T-helper 1 cell treated with Interleukin-12 subunit alpha and Interleukin-12 subunit beta and Interleukin-4 antibody, amounts not matched to agents 30 μg/mL and 1 μg/mL, for 36 hours (primary cell): ENCODE results near the gene RPRD1B.

Experiments used
- H3K27ac Mint-ChIP-seq: one replicate; pipeline ENCODE4 v1.8.0; 2021; ENCODE audit warnings: mild to moderate bottlenecking, mixed read lengths
- H3K27me3 Mint-ChIP-seq: one replicate; pipeline ENCODE4 v1.8.0; 2021; ENCODE audit warnings: low read depth, mixed read lengths
- H3K36me3 Mint-ChIP-seq: one replicate; pipeline ENCODE4 v1.8.0; 2021; ENCODE audit warnings: low read depth, mixed read lengths
- H3K4me1 Mint-ChIP-seq: one replicate; pipeline ENCODE4 v1.8.0; 2021; ENCODE audit warnings: low read depth, mixed read lengths
- H3K4me3 Mint-ChIP-seq: one replicate; pipeline ENCODE4 v1.8.0; 2021; ENCODE audit warnings: mild to moderate bottlenecking, moderate library complexity, mixed read lengths
- H3K9me3 Mint-ChIP-seq: one replicate; pipeline ENCODE4 v1.8.0; 2021; ENCODE audit warnings: mixed read lengths

Gene RPRD1B

DNA sequence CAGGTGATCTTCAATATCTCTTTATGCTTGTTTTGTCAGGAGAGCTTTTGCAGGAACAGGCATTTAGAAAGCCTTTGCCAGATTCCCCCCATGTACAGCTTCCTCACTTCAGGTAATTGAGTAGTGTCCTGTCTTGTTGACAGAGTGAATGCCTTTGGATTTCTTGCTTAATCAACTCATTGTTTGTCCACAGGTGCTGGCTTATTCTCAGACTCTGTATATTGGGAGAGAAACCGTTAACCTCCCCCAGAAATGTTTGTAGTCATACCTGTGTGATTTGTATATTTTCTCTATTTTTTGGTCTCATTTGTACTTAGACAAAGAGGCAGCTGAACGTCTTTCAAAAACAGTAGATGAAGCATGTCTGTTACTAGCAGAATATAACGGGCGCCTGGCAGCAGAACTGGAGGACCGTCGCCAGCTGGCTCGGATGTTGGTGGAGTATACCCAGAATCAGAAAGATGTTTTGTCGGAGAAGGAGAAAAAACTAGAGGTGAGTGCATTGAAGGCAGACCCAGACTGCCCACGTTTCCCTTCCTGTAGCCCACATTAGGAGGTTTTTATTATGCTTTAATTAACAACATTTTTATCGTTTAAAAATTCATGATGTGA is 32.3 kb downstream of the RPRD1B start:
- Mint-ChIP-seq H3K36me3 (peaks cover 32% of the 10 kb centered on the region), H3K4me3 (no peak overlapping the region), H3K4me1 (no peaks in the 10 kb centered on the region), H3K27ac (no peak overlapping the region), H3K9me3 (no peaks in the 10 kb centered on the region), H3K27me3 (no peaks in the 10 kb centered on the region)

- H3K27ac Mint-ChIP-seq: no peak overlapping the region
- H3K4me1 Mint-ChIP-seq: no peaks in the 10 kb centered on the region
- no peaks in the 10 kb centered on the region for H3K27me3 Mint-ChIP-seq
- H3K9me3 Mint-ChIP-seq: no peaks in the 10 kb centered on the region
- H3K4me3 Mint-ChIP-seq: no peak overlapping the region
- H3K36me3 Mint-ChIP-seq: peaks cover 39% of the 10 kb centered on the region
Observed at GRCh38 chr20:38066969-38067716, 33.6 kb downstream of the RPRD1B start.

GRCh38 chr20:38067717-38068365 is 34.3 kb downstream of the RPRD1B start:
- Mint-ChIP-seq H3K36me3 (peaks cover 45% of the 10 kb centered on the region), H3K4me3 (no peak overlapping the region), H3K27ac (no peak overlapping the region), H3K27me3 (no peaks in the 10 kb centered on the region), H3K9me3 (no peaks in the 10 kb centered on the region), H3K4me1 (no peaks in the 10 kb centered on the region)

- H3K27ac Mint-ChIP-seq: no peak overlapping the region
- H3K27me3 Mint-ChIP-seq: no peaks in the 10 kb centered on the region
- no peaks in the 10 kb centered on the region for H3K9me3 Mint-ChIP-seq
- H3K4me1 Mint-ChIP-seq: peaks cover 6% of the 10 kb centered on the region
- H3K4me3 Mint-ChIP-seq: no peak overlapping the region
- peaks cover 45% of the 10 kb centered on the region for H3K36me3 Mint-ChIP-seq
Observed at GRCh38 chr20:38072898-38073297, 39.4 kb downstream of the RPRD1B start.

DNA sequence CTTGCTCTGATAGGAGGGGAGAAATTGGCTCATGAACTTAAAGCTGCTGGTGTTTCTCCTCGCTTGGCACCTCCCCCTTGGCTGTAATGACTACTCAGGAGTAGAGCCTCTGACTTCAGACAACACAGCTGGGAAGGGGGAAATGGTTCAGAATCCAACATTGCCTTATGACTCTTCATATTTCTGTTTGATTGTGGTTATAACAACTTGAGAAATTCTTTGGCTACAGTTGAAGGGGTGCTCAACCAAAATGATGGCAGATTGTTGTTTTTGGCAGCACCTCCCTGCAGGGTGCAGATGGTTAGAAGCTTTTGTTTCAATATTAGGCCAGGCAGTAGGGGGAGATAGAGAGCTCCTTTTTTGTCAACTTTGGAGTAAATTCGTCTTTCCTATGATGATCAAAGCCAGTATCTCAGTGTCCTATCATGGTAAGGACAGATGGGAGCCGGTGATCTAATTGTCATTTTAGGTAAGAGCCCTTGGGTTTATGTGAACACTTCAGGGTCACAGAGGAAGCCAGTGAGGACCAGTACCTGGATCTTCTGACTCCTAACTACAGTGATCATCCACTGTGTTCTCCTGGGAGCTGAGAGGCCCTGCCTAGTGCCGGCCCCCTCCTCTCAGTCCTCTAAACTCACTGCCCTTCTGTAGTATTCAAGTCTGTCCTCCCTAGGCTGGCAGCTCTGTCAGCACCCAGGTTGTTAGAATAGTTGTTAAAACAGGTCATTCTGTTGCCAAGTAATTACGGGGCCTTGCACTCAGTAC is 39.9 kb downstream of the RPRD1B start:
- Mint-ChIP-seq H3K27me3 (no peaks in the 10 kb centered on the region), H3K9me3 (no peaks in the 10 kb centered on the region), H3K4me1 (peaks cover 6% of the 10 kb centered on the region), H3K27ac (no peak overlapping the region), H3K4me3 (no peak overlapping the region), H3K36me3 (peaks cover 49% of the 10 kb centered on the region)

- H3K9me3 Mint-ChIP-seq: peaks cover 9% of the 10 kb centered on the region
- peaks cover 6% of the 10 kb centered on the region for H3K4me1 Mint-ChIP-seq
- H3K4me3 Mint-ChIP-seq: no peak overlapping the region
- H3K36me3 Mint-ChIP-seq: peaks cover 56% of the 10 kb centered on the region
- H3K27me3 Mint-ChIP-seq: no peaks in the 10 kb centered on the region
- H3K27ac Mint-ChIP-seq: no peak overlapping the region
Observed at GRCh38 chr20:38075161-38075998, 41.8 kb downstream of the RPRD1B start.

GRCh38 chr20:38076548-38076947 is 43.0 kb downstream of the RPRD1B start:
- Mint-ChIP-seq H3K4me3 (no peak overlapping the region), H3K27ac (no peak overlapping the region), H3K36me3 (peaks cover 60% of the 10 kb centered on the region), H3K27me3 (no peaks in the 10 kb centered on the region), H3K9me3 (peaks cover 9% of the 10 kb centered on the region), H3K4me1 (peaks cover 6% of the 10 kb centered on the region)

GRCh38 chr20:38078084-38078483 is 44.5 kb downstream of the RPRD1B start:
- Mint-ChIP-seq H3K4me3 (no peak overlapping the region), H3K27ac (no peak overlapping the region), H3K9me3 (peaks cover 9% of the 10 kb centered on the region), H3K27me3 (no peaks in the 10 kb centered on the region), H3K4me1 (peaks cover 6% of the 10 kb centered on the region), H3K36me3 (peaks cover 54% of the 10 kb centered on the region)

DNA sequence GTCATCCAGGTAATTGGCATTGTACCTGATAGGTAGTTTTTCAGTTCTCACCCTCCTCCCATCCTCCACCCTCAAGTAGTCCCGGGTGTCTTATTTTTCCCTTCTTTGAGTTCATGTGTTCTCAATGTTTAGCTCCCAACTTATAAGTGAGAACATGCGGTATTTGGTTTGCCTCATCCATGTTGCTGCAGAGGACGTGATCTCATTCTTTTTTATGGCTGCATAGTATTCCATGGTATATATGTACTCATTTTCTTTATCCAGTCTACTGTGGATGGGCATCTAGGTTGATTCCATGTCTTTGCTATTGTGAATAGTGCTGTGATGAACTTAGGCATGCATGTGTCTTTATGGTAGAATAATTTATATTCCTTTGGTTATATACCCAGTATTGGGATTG is 45.8 kb downstream of the RPRD1B start:
- no peak overlapping the region for H3K4me3 Mint-ChIP-seq
- no peaks in the 10 kb centered on the region for H3K27me3 Mint-ChIP-seq
- H3K27ac Mint-ChIP-seq: no peak overlapping the region
- peaks cover 48% of the 10 kb centered on the region for H3K36me3 Mint-ChIP-seq
- H3K9me3 Mint-ChIP-seq: peaks cover 9% of the 10 kb centered on the region
- H3K4me1 Mint-ChIP-seq: peaks cover 3% of the 10 kb centered on the region

- Mint-ChIP-seq H3K36me3 (peaks cover 46% of the 10 kb centered on the region), H3K4me3 (no peak overlapping the region), H3K4me1 (peaks cover 3% of the 10 kb centered on the region)
Observed at GRCh38 chr20:38081575-38081974, 48.0 kb downstream of the RPRD1B start.

DNA sequence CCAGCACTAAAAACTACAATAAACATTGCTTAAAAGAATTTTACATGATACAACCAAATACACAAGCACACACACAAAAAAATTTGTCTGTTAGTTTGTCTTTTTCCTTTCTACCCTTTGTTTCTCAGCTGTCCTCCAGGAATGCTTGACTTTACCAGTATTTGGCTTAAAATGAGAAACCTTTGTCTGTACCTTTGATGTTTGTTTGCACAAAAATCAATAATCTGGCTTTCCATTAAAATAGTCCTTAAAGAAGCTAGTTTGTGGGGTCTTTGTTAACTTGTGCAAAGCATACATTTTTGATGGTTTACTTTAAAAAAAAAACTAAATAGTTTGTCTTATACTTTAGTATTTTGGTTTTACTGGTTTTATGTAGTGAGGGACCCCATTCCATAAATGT is 49.3 kb downstream of the RPRD1B start:
- peaks cover 47% of the 10 kb centered on the region for H3K36me3 Mint-ChIP-seq
- peaks cover 9% of the 10 kb centered on the region for H3K9me3 Mint-ChIP-seq
- H3K27ac Mint-ChIP-seq: no peak overlapping the region
- H3K4me1 Mint-ChIP-seq: no peaks in the 10 kb centered on the region
- no peak overlapping the region for H3K4me3 Mint-ChIP-seq
- no peaks in the 10 kb centered on the region for H3K27me3 Mint-ChIP-seq

More at GRCh38 chr20:38081575-38081974, 48.0 kb downstream of the RPRD1B start:
- Mint-ChIP-seq H3K9me3 (peaks cover 9% of the 10 kb centered on the region), H3K27ac (no peak overlapping the region), H3K27me3 (no peaks in the 10 kb centered on the region)

- Mint-ChIP-seq H3K27me3 (no peaks in the 10 kb centered on the region), H3K27ac (no peak overlapping the region), H3K36me3 (peaks cover 47% of the 10 kb centered on the region), H3K4me3 (no peak overlapping the region), H3K4me1 (no peaks in the 10 kb centered on the region), H3K9me3 (peaks cover 9% of the 10 kb centered on the region)
Observed at GRCh38 chr20:38083338-38084048, 49.9 kb downstream of the RPRD1B start.

- no peak overlapping the region for H3K4me3 Mint-ChIP-seq
- no peak overlapping the region for H3K27ac Mint-ChIP-seq
- H3K36me3 Mint-ChIP-seq: peaks cover 39% of the 10 kb centered on the region
- H3K9me3 Mint-ChIP-seq: peaks cover 6% of the 10 kb centered on the region
- no peaks in the 10 kb centered on the region for H3K27me3 Mint-ChIP-seq
- no peaks in the 10 kb centered on the region for H3K4me1 Mint-ChIP-seq
Observed at GRCh38 chr20:38084425-38084951, 50.9 kb downstream of the RPRD1B start.
